K562 (cell line): ENCODE results near the gene RPTN. TPM values are rescaled to one million over a fixed set of nuclear protein-coding genes. Genes with fewer than 3 reads are reported as not detected.

Experiments
- ATAC-seq: fragments of 200-7000 bp; cut with Tn5 transposase; 3 replicates; pipeline ENCODE4 v1.9.1; 2020; ENCODE audit warnings: moderate library complexity
- BruUV-seq: library from RNA; stranded (reverse); fragments of 400-500 nt; replicated peaks from 2 replicates; lab custom pipeline; 2021; lab: Mats Ljungman, UMichigan
- CTCF ChIA-PET: fragments of 300-600 bp; formaldehyde crosslinking; extraction: SDS; loops from one replicate; lab custom pipeline; 2021; ENCODE audit warnings: low intra/inter-chr PET ratio; lab: Yijun Ruan, JAX
- POLR2A ChIA-PET: fragments of 300-600, 350-650 bp; sonication (Branson Sonifier 250); formaldehyde crosslinking; extraction: SDS; loops from one replicate; lab custom pipeline; 2021; ENCODE audit warnings: antibody characterized with exemption, inconsistent platforms; lab: Yijun Ruan, JAX
- DNase-seq, 4 experiments: peaks; one replicate each; pipeline versions ENCODE4 v3.0.0 to v3.0.0-alpha.2; 2011 to 2018; ENCODE audit warnings: low spot score in 3 of 4, mixed read lengths in 3 of 4; ENCODE audit errors: extremely low read depth in 1 of 4
- FAIRE-seq: peaks from 2 replicates; lab custom pipeline; 2011; peaks lifted over from hg19 to GRCh38; lab: Jason Lieb, UNC
- H2AFZ ChIP-seq: 2 replicates; pipeline ENCODE4 v1.6.0; 2011; ENCODE audit warnings: low read depth, low read length, control low read depth, inconsistent platforms
- H3K27ac ChIP-seq: fragments of 200-600 bp; 3 replicates; pipeline ENCODE4 v1.8.0; 2011; ENCODE audit warnings: low read depth, mild to moderate bottlenecking, control low read depth, inconsistent platforms, low read length, moderate library complexity, mixed read lengths; ENCODE audit errors: extremely low read depth
- H3K27me3 ChIP-seq, 2 experiments: fragments of 300-600 bp in 1 of 2; 2 replicates in 1 of 2; 3 replicates in 1 of 2; pipeline versions ENCODE4 v1.6.0 to v1.8.0; 2011; ENCODE audit warnings: inconsistent platforms in 2 of 2, low read length in 2 of 2, mild to moderate bottlenecking in 1 of 2, mixed read lengths in 1 of 2, moderate library complexity in 1 of 2; ENCODE audit not compliant: control insufficient read depth in 2 of 2, insufficient read depth in 2 of 2
- H3K36me3 ChIP-seq: fragments of 300-600 bp; 3 replicates; pipeline ENCODE4 v1.8.0; 2011; ENCODE audit warnings: mild to moderate bottlenecking, low read length, inconsistent platforms; ENCODE audit not compliant: control insufficient read depth, insufficient read depth
- H3K4me1 ChIP-seq, 2 experiments: fragments of 200-600 bp in 1 of 2; replicated peaks in 1 of 2; 2 replicates in 1 of 2; 3 replicates in 1 of 2; pipeline versions ENCODE4 v1.5.1 to v1.8.0; 2011; ENCODE audit warnings: inconsistent platforms in 2 of 2, low read length in 2 of 2, mild to moderate bottlenecking in 1 of 2, mixed read lengths in 1 of 2, moderate library complexity in 1 of 2; ENCODE audit not compliant: control insufficient read depth in 2 of 2, insufficient read depth in 2 of 2
- H3K4me2 ChIP-seq: 2 replicates; pipeline ENCODE4 v1.6.1; 2011; ENCODE audit warnings: low read length, control low read depth, inconsistent platforms, mixed read lengths; ENCODE audit not compliant: insufficient read depth
- H3K4me3 ChIP-seq: fragments of 200-600 bp; sonication (generic), shearing (Covaris generic); 2 replicates; pipeline ENCODE4 v1.5.1; 2016; ENCODE audit warnings: control low read depth, inconsistent platforms
- H3K79me2 ChIP-seq: fragments of 200-600 bp; 3 replicates; pipeline ENCODE4 v1.8.0; 2011; ENCODE audit warnings: low read length, inconsistent platforms; ENCODE audit not compliant: control insufficient read depth, insufficient read depth
- H3K9ac ChIP-seq, 2 experiments: 2 replicates each; pipeline versions ENCODE4 v1.6.0 to v1.6.1; 2011; ENCODE audit warnings: low read depth in 2 of 2, low read length in 2 of 2, control low read depth in 1 of 2, inconsistent platforms in 1 of 2, mild to moderate bottlenecking in 1 of 2, mixed read lengths in 1 of 2; ENCODE audit not compliant: insufficient read depth in 1 of 2
- H3K9me1 ChIP-seq: one replicate; pipeline ENCODE4 v1.6.0; 2011; ENCODE audit warnings: inconsistent platforms, mild to moderate bottlenecking, low read length, moderate library complexity; ENCODE audit not compliant: control insufficient read depth, insufficient read depth
- H3K9me3 ChIP-seq: replicated peaks from 2 replicates; pipeline ENCODE4 v1.5.1; 2011; ENCODE audit warnings: low read depth, low read length, inconsistent platforms; ENCODE audit not compliant: control insufficient read depth, insufficient read depth
- H4K20me1 ChIP-seq: replicated peaks from 2 replicates; pipeline ENCODE4 v1.6.1; 2011; ENCODE audit warnings: low read length, inconsistent platforms, mixed read lengths; ENCODE audit not compliant: control insufficient read depth, insufficient read depth
- BCOR ChIP-seq: fragments of 450-650 bp; IDR thresholded peaks from 2 replicates; pipeline ENCODE4 v1.6.1; 2016
- CC2D1A ChIP-seq: fragments of 450-650 bp; IDR thresholded peaks from 2 replicates; pipeline ENCODE4 v1.6.1; 2017; ENCODE audit warnings: mild to moderate bottlenecking
- ESRRA ChIP-seq: fragments of 450-650 bp; IDR thresholded peaks from 2 replicates; pipeline ENCODE4 v1.6.1; 2014; ENCODE audit warnings: low read depth, mild to moderate bottlenecking, moderate library complexity, borderline replicate concordance
- EZH2 ChIP-seq: IDR thresholded peaks from 2 replicates; pipeline ENCODE4 v1.6.1; 2012; ENCODE audit warnings: low read depth, mild to moderate bottlenecking, inconsistent platforms, low read length, borderline replicate concordance
- MXI1 ChIP-seq: IDR thresholded peaks from 2 replicates; pipeline ENCODE4 v1.6.1; 2011; ENCODE audit warnings: low read depth, mild to moderate bottlenecking, improper control_type of control experiment, low read length
- NCOA1 ChIP-seq: fragments of 450-650 bp; IDR thresholded peaks from 2 replicates; pipeline ENCODE4 v1.6.1; 2016; ENCODE audit warnings: low read depth
- RBM15 ChIP-seq: fragments of 200-400 bp; formaldehyde crosslinking; IDR thresholded peaks from 2 replicates; pipeline ENCODE4 v1.6.1; 2018; ENCODE audit warnings: mild to moderate bottlenecking, low read length, moderate library complexity; ENCODE audit not compliant: insufficient read depth
- RERE ChIP-seq: sonication (generic); formaldehyde crosslinking; IDR thresholded peaks from 2 replicates; pipeline ENCODE4 v1.8.0; 2023; ENCODE audit warnings: missing genetic modification reagents, mild to moderate bottlenecking, borderline replicate concordance
- YBX1 ChIP-seq: fragments of 450-650 bp; IDR thresholded peaks from 2 replicates; pipeline ENCODE4 v1.7.1; 2016; ENCODE audit warnings: mild to moderate bottlenecking
- WGBS: fragments of 100-300 bp; shearing (Covaris generic); methylation state at CpG from one replicate; pipeline ENCODE4 v1.1.6; 2016; ENCODE audit warnings: low coverage, mixed read lengths; ENCODE audit not compliant: insufficient coverage; ENCODE audit errors: missing lambda C conversion rate; 5-methylcytosine and 5-hydroxymethylcytosine counted together
- in situ Hi-C: fragments of 300-500 bp; cut with MboI; formaldehyde crosslinking; loops from 4 replicates; pipeline ENCODE4 v1.15.0; 2018; ENCODE audit warnings: inconsistent platforms, mixed read lengths
- intact Hi-C: fragments of 100-400 bp; cut with micrococcal nuclease; formaldehyde crosslinking; loops from 2 replicates; pipeline ENCODE4 v1.14.2; 2022
- polyA plus RNA-seq, 8 experiments: library from polyadenylated mRNA; depleted of rRNA in 4 of 8; stranded (reverse) in 5 of 8; unstranded in 3 of 8; fragments of >200 nt; fragmentation: Nextera tagmentation in 2 of 8; fragmentation: Illumina TruSeq in 1 of 8; extraction: Ambion mirVana in 2 of 8; extraction: Trizol in 1 of 8; gene quantifications; 2 replicates each; pipeline versions ENCODE4 v1.2.1 to v1.2.3, GENCODE V29; 2011 to 2014; ENCODE audit warnings: inconsistent platforms in 1 of 8, missing spikeins in 1 of 8
- total RNA-seq, 7 experiments: library from RNA; depleted of rRNA in 6 of 7; stranded (reverse); fragments of >200 nt in 6 of 7; fragmentation: Illumina TruSeq in 2 of 7; extraction: Trizol in 2 of 7; gene quantifications; 2 replicates each; pipeline versions ENCODE4 v1.2.1 to v1.2.3, GENCODE V29; 2011 to 2021; ENCODE audit warnings: low replicate concordance in 1 of 7

RPTN gene
- total and polyA plus RNA-seq, 9 of the 15 experiments (the other 6 are each of a cell fraction or from before 2014, with no cell fraction given), result not detected

GRCh38 chr1:152182944-152183361, 23.9 kb upstream of the RPTN start:
- no peak overlapping the region for H3K9ac ChIP-seq
- TF ChIP-seq YBX1 (no peak), BCOR (no peak), MXI1 (no peak), RBM15 (no peak), EZH2 (no peak), ESRRA (no peak), NCOA1 (no peak), RERE (CRISPR knock-in tag) (no peak), CC2D1A (no peak)
- H4K20me1 ChIP-seq, result no peaks in the 10 kb centered on the region
- intact Hi-C loops (loop anchor here (1.0 to 10.0 kb wide), 2 partner anchors 41 to 248 kb away; no protein-coding TSS in a partner anchor), in situ Hi-C loops (loop anchor here (5.0 kb wide), 1 partner anchor 131 kb away; no protein-coding TSS in a partner anchor)
- BruUV-seq, result no TSS peak
- ChIA-PET POLR2A (no interaction called here), CTCF (interaction anchor here (0.6 to 2.1 kb wide), 7 partner anchors 41 to 1086 kb away, joined by 3 to 38 read pairs (median 4); no protein-coding TSS in a partner anchor)
- ATAC-seq (no peak), FAIRE-seq (no peak), DNase-seq (no peak)
- H2AFZ ChIP-seq, result no peak overlapping the region
- no peak overlapping the region for H3K4me2 ChIP-seq
- H3K4me1 ChIP-seq, result no peaks in the 10 kb centered on the region
- no peaks in the 10 kb centered on the region for H3K79me2 ChIP-seq
- no peaks in the 10 kb centered on the region for H3K9me1 ChIP-seq
- H3K27me3 ChIP-seq, result no peaks in the 10 kb centered on the region
- no peaks in the 10 kb centered on the region for H3K36me3 ChIP-seq
- WGBS, result 0% methylated on average over 2 of the region's 2 CpGs
- H3K4me3 ChIP-seq, result no peak overlapping the region
- H3K9me3 ChIP-seq, result no peaks in the 10 kb centered on the region
- no peak overlapping the region for H3K27ac ChIP-seq
